HCT116 (cell line): Measurements from ENCODE around the gene LIMA1.

Experiments
- EZH2 ChIP-seq: fragments of 200-600 bp; sonication (generic); IDR thresholded peaks from 2 replicates; pipeline ENCODE4 v1.6.1; 2017; ENCODE audit warnings: antibody characterized with exemption, mixed run types
- EZH2phosphoT487 ChIP-seq: fragments of 200-600 bp; IDR thresholded peaks from 2 replicates; pipeline ENCODE4 v1.6.1; 2018; ENCODE audit warnings: antibody characterized with exemption, borderline replicate concordance
- FOSL1 ChIP-seq: IDR thresholded peaks from 2 replicates; pipeline ENCODE4 v1.6.1; 2012; ENCODE audit warnings: low read depth
- JUND ChIP-seq: IDR thresholded peaks from 2 replicates; pipeline ENCODE4 v1.6.1; 2012
- POLR2A ChIP-seq: IDR thresholded peaks from 2 replicates; pipeline ENCODE4 v1.7.0; 2011; ENCODE audit warnings: borderline replicate concordance; ENCODE audit not compliant: insufficient read depth, insufficient read length; ENCODE audit errors: extremely low read depth
- POLR2AphosphoS5 ChIP-seq: IDR thresholded peaks from 2 replicates; pipeline ENCODE4 v1.6.1; 2011; ENCODE audit warnings: mild to moderate bottlenecking, low read depth, low read length, moderate library complexity
- RAD21 ChIP-seq: IDR thresholded peaks from 2 replicates; pipeline ENCODE4 v1.6.1; 2012; ENCODE audit warnings: low read depth, mild to moderate bottlenecking
- SIN3A ChIP-seq: IDR thresholded peaks from 2 replicates; pipeline ENCODE4 v1.6.1; 2012; ENCODE audit warnings: low read depth
- SP1 ChIP-seq: IDR thresholded peaks from 2 replicates; pipeline ENCODE4 v1.6.1; 2012; ENCODE audit warnings: low read depth
- SRF ChIP-seq: IDR thresholded peaks from 2 replicates; pipeline ENCODE4 v1.6.1; 2012; ENCODE audit warnings: low read depth
- TF ChIP-seq, protein P1 (sequence below), 3 experiments: fragments of 200-600 bp in 1 of 3; sonication (generic) in 1 of 3; IDR thresholded peaks in 2 of 3; conservative IDR thresholded peaks in 1 of 3; 2 replicates each; pipeline ENCODE4 v1.5.1; 2012 to 2017; ENCODE audit warnings: low read depth in 2 of 3, low read length in 2 of 3, antibody characterized with exemption in 1 of 3, borderline replicate concordance in 1 of 3, control low read depth in 1 of 3, mild to moderate bottlenecking in 1 of 3, mixed read lengths in 1 of 3, mixed run types in 1 of 3, moderate library complexity in 1 of 3; ENCODE audit not compliant: insufficient read depth in 1 of 3
- TF ChIP-seq, protein P2 (sequence below): IDR thresholded peaks from 2 replicates; pipeline ENCODE4 v1.6.1; 2012

DNA sequence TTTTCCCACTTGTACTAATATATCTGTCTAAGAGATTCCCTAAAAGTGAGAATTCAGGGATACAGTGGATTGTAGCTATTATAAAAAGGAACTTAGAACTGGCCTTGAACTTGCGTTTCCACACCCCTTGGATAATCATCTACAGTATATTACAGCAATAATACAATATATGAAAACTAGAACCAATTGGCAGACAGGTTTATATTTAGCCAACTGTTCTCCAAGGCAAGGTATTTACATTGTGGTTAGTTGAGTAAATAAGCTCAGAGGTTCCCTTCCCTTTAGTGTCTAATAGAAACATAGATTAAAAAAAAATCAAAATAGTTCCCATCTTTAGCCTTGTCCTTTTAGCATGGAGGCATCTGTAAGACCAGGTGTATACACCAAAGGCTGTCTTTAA, 42.1 kb downstream of the LIMA1 start:
- TF ChIP-seq SP1 (no peak), JUND (no peak), EZH2phosphoT487 (no peak), POLR2AphosphoS5 (no peak), FOSL1 (no peak), SRF (no peak), SIN3A (no peak), RAD21 (no peak), POLR2A (no peak), EZH2 (no peak)
- TF ChIP-seq, protein P1, sequence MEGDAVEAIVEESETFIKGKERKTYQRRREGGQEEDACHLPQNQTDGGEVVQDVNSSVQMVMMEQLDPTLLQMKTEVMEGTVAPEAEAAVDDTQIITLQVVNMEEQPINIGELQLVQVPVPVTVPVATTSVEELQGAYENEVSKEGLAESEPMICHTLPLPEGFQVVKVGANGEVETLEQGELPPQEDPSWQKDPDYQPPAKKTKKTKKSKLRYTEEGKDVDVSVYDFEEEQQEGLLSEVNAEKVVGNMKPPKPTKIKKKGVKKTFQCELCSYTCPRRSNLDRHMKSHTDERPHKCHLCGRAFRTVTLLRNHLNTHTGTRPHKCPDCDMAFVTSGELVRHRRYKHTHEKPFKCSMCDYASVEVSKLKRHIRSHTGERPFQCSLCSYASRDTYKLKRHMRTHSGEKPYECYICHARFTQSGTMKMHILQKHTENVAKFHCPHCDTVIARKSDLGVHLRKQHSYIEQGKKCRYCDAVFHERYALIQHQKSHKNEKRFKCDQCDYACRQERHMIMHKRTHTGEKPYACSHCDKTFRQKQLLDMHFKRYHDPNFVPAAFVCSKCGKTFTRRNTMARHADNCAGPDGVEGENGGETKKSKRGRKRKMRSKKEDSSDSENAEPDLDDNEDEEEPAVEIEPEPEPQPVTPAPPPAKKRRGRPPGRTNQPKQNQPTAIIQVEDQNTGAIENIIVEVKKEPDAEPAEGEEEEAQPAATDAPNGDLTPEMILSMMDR (IDR thresholded peaks at IDR 0.05 in 2 of 3, conservative IDR thresholded peaks at IDR 0.05 in 1 of 3; ENCODE audit: borderline replicate concordance in 1 of 3, insufficient read depth in 1 of 3, low read depth in 2 of 3, low read length in 2 of 3): no peak
- TF ChIP-seq, protein P2, sequence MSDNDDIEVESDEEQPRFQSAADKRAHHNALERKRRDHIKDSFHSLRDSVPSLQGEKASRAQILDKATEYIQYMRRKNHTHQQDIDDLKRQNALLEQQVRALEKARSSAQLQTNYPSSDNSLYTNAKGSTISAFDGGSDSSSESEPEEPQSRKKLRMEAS: no peak
